Endothelial cell of umbilical vein (primary cell): Measurements from ENCODE around the gene HOXB3.

Experiments used
- CTCF ChIP-seq, 2 donors: IDR thresholded peaks; 1 replicate in 1 of 2; 2 replicates in 1 of 2; pipeline ENCODE4 v1.5.1; 2011; ENCODE audit warnings: low read length in 2 of 2, mild to moderate bottlenecking in 2 of 2, moderate library complexity in 2 of 2, control low read depth in 1 of 2, inconsistent platforms in 1 of 2, low read depth in 1 of 2; ENCODE audit not compliant: insufficient read depth in 1 of 2; ENCODE audit errors: extremely low read depth in 1 of 2
- FOS ChIP-seq: IDR thresholded peaks from 2 replicates; pipeline ENCODE4 v1.6.1; 2011; ENCODE audit warnings: mild to moderate bottlenecking, low read length, moderate library complexity, borderline replicate concordance; ENCODE audit not compliant: insufficient read depth
- POLR2A ChIP-seq: IDR thresholded peaks from 2 replicates; pipeline ENCODE4 v1.6.1; 2012; ENCODE audit warnings: low read depth, mild to moderate bottlenecking, control low read depth, low read length

- no peak for TF ChIP-seq CTCF (IDR thresholded peaks at IDR 0.05; ENCODE audit: extremely low read depth in 1 of 2, insufficient read depth in 1 of 2, low read depth in 1 of 2, low read length in 2 of 2)
- no peak for TF ChIP-seq POLR2A
- TF ChIP-seq FOS: no peak
These were observed 14.1 kb upstream of the HOXB3 start for GRCh38 chr17:48603959-48604769.
